ENCODE data around the gene RAP2A. TPM values are rescaled to one million over a fixed set of nuclear protein-coding genes. Genes with fewer than 3 reads are reported as not detected.

RAP2A gene
- total RNA-seq, 1 experiment from 2014 or later, result 15.2 TPM

GRCh38 chr13:97493456-97493855 is 59.5 kb downstream of the RAP2A start:
- no peaks in the 10 kb centered on the region for H3K36me3 ChIP-seq (ENCODE audit: low read depth, low read length)
- intact Hi-C loops (cut with micrococcal nuclease), result loop anchor here (2.0 kb wide), 1 partner anchor 61 kb away; no protein-coding TSS in a partner anchor
- H3K9me2 ChIP-seq (replicated peaks; ENCODE audit: low read length), result no peaks in the 10 kb centered on the region
- TF ChIP-seq EZH2phosphoT487 (IDR thresholded peaks at IDR 0.05; ENCODE audit: borderline replicate concordance, low read length) (no peak), CTCF (conservative IDR thresholded peaks at IDR 0.05; ENCODE audit: low read depth, low read length) (no peak), EZH2 (IDR thresholded peaks at IDR 0.05; ENCODE audit: low read length, unreplicated experiment) (no peak)
- BruUV-seq (replicated peaks), result no TSS peak
- H3K9ac ChIP-seq (ENCODE audit: low read length), result peak overlapping the region; percentile 69; the same call in 1 of the 2 replicates
- ATAC-seq (no peak), DNase-seq (peak; percentile 16)
- peak overlapping the region; percentile 47; the same call in 1 of the 2 replicates for H3K4me2 ChIP-seq (ENCODE audit: low read length)
- H3K79me2 ChIP-seq (ENCODE audit: low read length), result no peaks in the 10 kb centered on the region
- peaks cover 35% of the 10 kb centered on the region for H3K4me1 ChIP-seq (ENCODE audit: insufficient read depth, low read length)
- no peak overlapping the region for H3K4me3 ChIP-seq (ENCODE audit: low read length)
- H2AFZ ChIP-seq (ENCODE audit: low read length), result no peak overlapping the region
- POLR2A ChIA-PET (ENCODE audit: unreplicated experiment), result interaction anchor here (0.6 kb wide), 1 partner anchor 22 kb away, joined by 3 read pairs; no protein-coding TSS in a partner anchor
- H3K27me3 ChIP-seq (ENCODE audit: low read length), result no peaks in the 10 kb centered on the region
- H3K27ac ChIP-seq (ENCODE audit: low read length), result peak overlapping the region; percentile 97
- H3K9me3 ChIP-seq (ENCODE audit: low read length), result 0 out of 2 replicates have a peak, but pooled peaks cover 4% of the 10 kb centered on the region
- no peaks in the 10 kb centered on the region for H4K20me1 ChIP-seq (ENCODE audit: low read length)
- H3F3A ChIP-seq (ENCODE audit: low read length, unreplicated experiment), result no peaks in the 10 kb centered on the region
- CTCF ChIA-PET, result no interaction called here

GRCh38 chr13:97495678-97496077 is 61.7 kb downstream of the RAP2A start:
- CTCF ChIA-PET, result no interaction called here
- H3K4me1 ChIP-seq (ENCODE audit: insufficient read depth, low read length), result peaks cover 46% of the 10 kb centered on the region
- POLR2A ChIA-PET (ENCODE audit: unreplicated experiment), result interaction anchor here (0.6 kb wide), 1 partner anchor 453 kb away, joined by 4 read pairs; no protein-coding TSS in a partner anchor
- no peaks in the 10 kb centered on the region for H3F3A ChIP-seq (ENCODE audit: low read length, unreplicated experiment)
- H4K20me1 ChIP-seq (ENCODE audit: low read length), result no peaks in the 10 kb centered on the region
- DNase-seq (peak; percentile 54), ATAC-seq (no peak)
- TF ChIP-seq CTCF (conservative IDR thresholded peaks at IDR 0.05; ENCODE audit: low read depth, low read length) (no peak), EZH2phosphoT487 (IDR thresholded peaks at IDR 0.05; ENCODE audit: borderline replicate concordance, low read length) (no peak), EZH2 (IDR thresholded peaks at IDR 0.05; ENCODE audit: low read length, unreplicated experiment) (no peak)
- BruUV-seq (replicated peaks), result no TSS peak
- no peak overlapping the region for H2AFZ ChIP-seq (ENCODE audit: low read length)
- no peaks in the 10 kb centered on the region for H3K79me2 ChIP-seq (ENCODE audit: low read length)
- intact Hi-C loops (cut with micrococcal nuclease), result no loop called here
- no peaks in the 10 kb centered on the region for H3K9me2 ChIP-seq (replicated peaks; ENCODE audit: low read length)
- no peaks in the 10 kb centered on the region for H3K27me3 ChIP-seq (ENCODE audit: low read length)
- no peak overlapping the region for H3K4me2 ChIP-seq (ENCODE audit: low read length)
- no peak overlapping the region for H3K9ac ChIP-seq (ENCODE audit: low read length)
- H3K4me3 ChIP-seq (ENCODE audit: low read length), result no peak overlapping the region
- 0 out of 2 replicates have a peak, but pooled peaks cover 4% of the 10 kb centered on the region for H3K9me3 ChIP-seq (ENCODE audit: low read length)
- H3K27ac ChIP-seq (ENCODE audit: low read length), result 0 out of 2 replicates have a peak overlapping the region, but pooled peaks have one; percentile 12
- H3K36me3 ChIP-seq (ENCODE audit: low read depth, low read length), result no peaks in the 10 kb centered on the region

GRCh38 chr13:97496511-97496910 is 62.5 kb downstream of the RAP2A start:
- H3K4me2 ChIP-seq (ENCODE audit: low read length), result no peak overlapping the region
- ATAC-seq (no peak), DNase-seq (no peak)
- H3K79me2 ChIP-seq (ENCODE audit: low read length), result no peaks in the 10 kb centered on the region
- H3K9me3 ChIP-seq (ENCODE audit: low read length), result no peaks in the 10 kb centered on the region
- no peaks in the 10 kb centered on the region for H3K27me3 ChIP-seq (ENCODE audit: low read length)
- TF ChIP-seq EZH2phosphoT487 (IDR thresholded peaks at IDR 0.05; ENCODE audit: borderline replicate concordance, low read length) (no peak), EZH2 (IDR thresholded peaks at IDR 0.05; ENCODE audit: low read length, unreplicated experiment) (no peak), CTCF (conservative IDR thresholded peaks at IDR 0.05; ENCODE audit: low read depth, low read length) (no peak)
- CTCF ChIA-PET, result no interaction called here
- H3K4me1 ChIP-seq (ENCODE audit: insufficient read depth, low read length), result peaks cover 42% of the 10 kb centered on the region
- no peak overlapping the region for H3K4me3 ChIP-seq (ENCODE audit: low read length)
- H3K36me3 ChIP-seq (ENCODE audit: low read depth, low read length), result no peaks in the 10 kb centered on the region
- no peaks in the 10 kb centered on the region for H4K20me1 ChIP-seq (ENCODE audit: low read length)
- no peak overlapping the region for H3K9ac ChIP-seq (ENCODE audit: low read length)
- POLR2A ChIA-PET (ENCODE audit: unreplicated experiment), result no interaction called here
- no TSS peak for BruUV-seq (replicated peaks)
- intact Hi-C loops (cut with micrococcal nuclease), result no loop called here
- H3K27ac ChIP-seq (ENCODE audit: low read length), result 0 out of 2 replicates have a peak overlapping the region, but pooled peaks have one; percentile 12
- no peaks in the 10 kb centered on the region for H3K9me2 ChIP-seq (replicated peaks; ENCODE audit: low read length)
- H2AFZ ChIP-seq (ENCODE audit: low read length), result no peak overlapping the region
- H3F3A ChIP-seq (ENCODE audit: low read length, unreplicated experiment), result no peaks in the 10 kb centered on the region
